ENCODE measurements around the gene SCUBE3. TPM values are rescaled to one million over a fixed set of nuclear protein-coding genes. Genes with fewer than 3 reads are reported as not detected.

The SCUBE3 gene
- total and polyA plus RNA-seq, 2 of the 8 experiments (the other 6 are each of a cell fraction or from before 2014, with no cell fraction given), result 0.80 to 1.0 TPM

DNA sequence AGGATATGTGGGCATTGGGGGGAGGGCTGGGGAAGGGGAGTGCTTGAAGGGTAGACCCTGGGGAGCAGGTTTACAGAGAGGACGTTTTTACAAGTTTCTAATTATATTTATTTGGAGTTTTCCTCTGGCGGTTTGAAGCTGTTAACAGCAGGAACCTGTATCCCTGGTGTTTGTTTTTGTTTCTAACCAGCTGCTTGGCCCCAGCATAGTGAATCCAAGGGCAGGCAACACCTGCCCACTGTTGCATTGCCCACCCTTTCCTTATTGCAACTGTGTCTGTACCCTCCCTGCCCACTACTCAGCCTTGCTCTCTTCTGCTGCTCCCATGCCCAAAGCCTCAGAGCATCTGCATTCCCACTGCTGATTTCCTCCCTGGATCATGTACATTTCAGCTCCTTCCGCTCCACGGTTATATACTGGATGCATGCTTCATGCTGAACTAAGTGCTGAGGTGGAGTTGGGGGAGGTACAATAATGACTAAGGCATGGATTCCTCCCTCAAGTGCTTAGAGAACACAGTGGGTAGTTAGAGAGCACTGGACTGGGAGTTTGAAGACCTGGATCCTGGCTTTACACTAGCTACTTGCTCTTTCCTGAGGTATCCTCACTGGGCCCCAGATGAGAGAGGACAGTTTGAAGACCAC, 6.0 kb downstream of the SCUBE3 start:
- H2BK120ac ChIP-seq (replicated peaks; ENCODE audit: low read depth, low read length), result no peak overlapping the region
- DNase-seq (ENCODE audit: low read depth in 1 of 2, low spot score in 2 of 2), result no peak
- no peak overlapping the region for H3K4me3 ChIP-seq (ENCODE audit: extremely low read depth in 1 of 4, insufficient read depth in 2 of 4, low read depth in 3 of 4, low read length in 4 of 4)
- no peak overlapping the region for H2AK5ac ChIP-seq (ENCODE audit: low read depth, low read length)
- peaks cover 2 to 27% of the 10 kb centered on the region in 2 experiments for H4K20me1 ChIP-seq (replicated peaks in 1 of 2; ENCODE audit: control insufficient read depth in 1 of 2, insufficient read depth in 2 of 2, low read length in 2 of 2)
- no peaks in the 10 kb centered on the region for H3K79me1 ChIP-seq (ENCODE audit: low read depth, low read length)
- no peak overlapping the region for H2BK15ac ChIP-seq (ENCODE audit: low read length)
- no peak overlapping the region for H4K91ac ChIP-seq (replicated peaks; ENCODE audit: insufficient read length, low read length)
- POLR2A ChIA-PET (ENCODE audit: partially characterized antibody), result interaction anchor here (0.8 to 2.2 kb wide), 4 partner anchors 12 to 21 kb away, joined by 3 to 8 read pairs (median 4); no protein-coding TSS in a partner anchor
- no peak overlapping the region for H4K8ac ChIP-seq (ENCODE audit: extremely low read depth, insufficient read depth, low read length)
- H3K9ac ChIP-seq (replicated peaks in 1 of 4; ENCODE audit: extremely low read depth in 1 of 4, low read depth in 3 of 4, low read length in 3 of 4), result peak overlapping the region in 1 of 4 experiments; percentile 36; a peak in 1 of 7 replicates
- H3K4me2 ChIP-seq (ENCODE audit: insufficient read depth in 1 of 2, low read depth in 2 of 2, low read length in 2 of 2), result no peak overlapping the region
- no peak for FAIRE-seq
- no peak overlapping the region for H4K5ac ChIP-seq (ENCODE audit: insufficient read length, low read depth, low read length)
- no peak overlapping the region for H3K4ac ChIP-seq (replicated peaks; ENCODE audit: insufficient read length, low read depth, low read length)
- 80% methylated on average over 4 of the region's 4 CpGs; no CpG with 5 or more reads in 1 of the 2 experiments for WGBS, 2 experiments (ENCODE audit: extremely low coverage in 1 of 2, insufficient coverage in 1 of 2, insufficient read length in 1 of 2, insufficient replicate concordance in 2 of 2, low coverage in 1 of 2, low lambda C conversion rate in 2 of 2, missing lambda C conversion rate in 1 of 2)
- H3K23ac ChIP-seq (ENCODE audit: insufficient read length), result no peak overlapping the region
- H3K27ac ChIP-seq (ENCODE audit: low read depth, low read length), result no peak overlapping the region
- 0 out of 2 replicates have a peak, but pooled peaks cover 2% of the 10 kb centered on the region for H3K23me2 ChIP-seq (ENCODE audit: low read depth, low read length)
- peaks cover 7 to 35% (median 25%) of the 10 kb centered on the region in 4 experiments for H3K4me1 ChIP-seq (replicated peaks in 1 of 4; ENCODE audit: control insufficient read depth in 3 of 4, insufficient read depth in 4 of 4, low read length in 3 of 4)
- no peak overlapping the region for H3K18ac ChIP-seq (ENCODE audit: extremely low read depth, low read length)
- H3K27me3 ChIP-seq (replicated peaks in 1 of 4; ENCODE audit: control insufficient read depth in 3 of 4, extremely low read depth in 1 of 4, insufficient read depth in 3 of 4, low read length in 3 of 4), result peaks cover 4 to 56% (median 32%) of the 10 kb centered on the region in 4 experiments
- no peak overlapping the region for H2BK5ac ChIP-seq (ENCODE audit: low read depth, low read length)
- no peak overlapping the region for H3K56ac ChIP-seq (replicated peaks; ENCODE audit: insufficient read length, low read depth, low read length)
- no peaks in the 10 kb centered on the region for H3K36me3 ChIP-seq (ENCODE audit: control insufficient read depth in 2 of 4, insufficient read depth in 4 of 4, low read length in 3 of 4)
- no peak overlapping the region for H2AFZ ChIP-seq (ENCODE audit: low read length)
- H3K14ac ChIP-seq (ENCODE audit: insufficient read length), result no peak overlapping the region
- no peak overlapping the region for H2BK12ac ChIP-seq (ENCODE audit: low read depth, low read length)
- no peak overlapping the region for H2BK20ac ChIP-seq (ENCODE audit: low read length)
- H3K79me2 ChIP-seq (ENCODE audit: control insufficient read depth in 1 of 2, insufficient read depth in 2 of 2, low read length in 2 of 2), result no peaks in the 10 kb centered on the region
- H3K9me3 ChIP-seq (ENCODE audit: insufficient read depth in 2 of 2, low read depth in 1 of 2, low read length in 1 of 2), result no peaks in the 10 kb centered on the region
- CTCF ChIA-PET (ENCODE audit: partially characterized antibody), result interaction anchor here (0.5 to 19.1 kb wide), 8 partner anchors 10 to 351 kb away, joined by 3 to 219 read pairs (median 6); no protein-coding TSS in a partner anchor

All from H1 (cell line).